ENCODE data around the gene UBE2D4.

UBE2D4 gene

GRCh38 chr7:43880596-43880995, 45.6 kb upstream of the UBE2D4 start:
- DNase-seq = no peak
- Histone ChIP-seq H3K9me3 (no peaks in the 10 kb centered on the region), H3K27me3 (no peaks in the 10 kb centered on the region), H3K4me3 (ENCODE audit: low read depth, low read length) (no peak overlapping the region), H3K36me3 (peaks cover 65% of the 10 kb centered on the region), H3K4me1 (no peaks in the 10 kb centered on the region)
- no peak for TF ChIP-seq CTCF (IDR thresholded peaks at IDR 0.05; ENCODE audit: low read depth, low read length)

GRCh38 chr7:43884209-43884608, 42.0 kb upstream of the UBE2D4 start:
- Histone ChIP-seq H3K4me3 (ENCODE audit: low read depth, low read length) (no peak overlapping the region), H3K36me3 (peaks cover 42% of the 10 kb centered on the region), H3K27me3 (no peaks in the 10 kb centered on the region), H3K9me3 (no peaks in the 10 kb centered on the region), H3K4me1 (no peaks in the 10 kb centered on the region)
- no peak for DNase-seq
- TF ChIP-seq CTCF (IDR thresholded peaks at IDR 0.05; ENCODE audit: low read depth, low read length) = no peak

GRCh38 chr7:43884617-43885016, 41.6 kb upstream of the UBE2D4 start:
- no peaks in the 10 kb centered on the region for H3K4me1 ChIP-seq
- H3K9me3 ChIP-seq = no peaks in the 10 kb centered on the region
- no peaks in the 10 kb centered on the region for H3K27me3 ChIP-seq
- no peak for TF ChIP-seq CTCF (IDR thresholded peaks at IDR 0.05; ENCODE audit: low read depth, low read length)
- no peak for DNase-seq
- H3K4me3 ChIP-seq (ENCODE audit: low read depth, low read length) = no peak overlapping the region
- peaks cover 40% of the 10 kb centered on the region for H3K36me3 ChIP-seq

- DNase-seq = no peak
- Histone ChIP-seq H3K36me3 (peaks cover 19% of the 10 kb centered on the region), H3K4me1 (no peaks in the 10 kb centered on the region), H3K27me3 (no peaks in the 10 kb centered on the region), H3K9me3 (no peaks in the 10 kb centered on the region), H3K4me3 (ENCODE audit: low read depth, low read length) (no peak overlapping the region)
- no peak for TF ChIP-seq CTCF (IDR thresholded peaks at IDR 0.05; ENCODE audit: low read depth, low read length)
These were observed 37.0 kb upstream of the UBE2D4 start for GRCh38 chr7:43888993-43889945.

- no peaks in the 10 kb centered on the region for H3K4me1 ChIP-seq
- no peak for TF ChIP-seq CTCF (IDR thresholded peaks at IDR 0.05; ENCODE audit: low read depth, low read length)
- H3K27me3 ChIP-seq = no peaks in the 10 kb centered on the region
- peaks cover 13% of the 10 kb centered on the region for H3K36me3 ChIP-seq
- no peaks in the 10 kb centered on the region for H3K9me3 ChIP-seq
- no peak overlapping the region for H3K4me3 ChIP-seq (ENCODE audit: low read depth, low read length)
- DNase-seq = no peak
These were observed 35.8 kb upstream of the UBE2D4 start for GRCh38 chr7:43890468-43890867.
